Measurements from ENCODE around the gene NRP2.

Gene NRP2

GRCh38 chr2:205699515-205700289 lies 17.4 kb downstream of the NRP2 start:
- no peak for ATAC-seq (replicated peaks)
- H3K4me3 Mint-ChIP-seq, result no peak overlapping the region
- peaks cover 2% of the 10 kb centered on the region for H3K36me3 Mint-ChIP-seq (ENCODE audit: insufficient read depth)
- no peak overlapping the region for H3K27ac Mint-ChIP-seq
- no peaks in the 10 kb centered on the region for H3K9me3 Mint-ChIP-seq
- H3K4me1 Mint-ChIP-seq (ENCODE audit: low read depth in 2 of 2), result no peaks in the 10 kb centered on the region
- DNase-seq, result no peak
- peaks cover under 1 to 55% of the 10 kb centered on the region in 2 donors for H3K27me3 Mint-ChIP-seq

- peaks cover 2% of the 10 kb centered on the region for H3K36me3 Mint-ChIP-seq (ENCODE audit: insufficient read depth)
- H3K9me3 Mint-ChIP-seq, result no peaks in the 10 kb centered on the region
- H3K4me1 Mint-ChIP-seq (ENCODE audit: low read depth in 2 of 2), result no peaks in the 10 kb centered on the region
- H3K4me3 Mint-ChIP-seq, result no peak overlapping the region
- ATAC-seq (replicated peaks), result no peak
- DNase-seq, result no peak
- peaks cover 0 to 48% of the 10 kb centered on the region in 2 donors for H3K27me3 Mint-ChIP-seq
- no peak overlapping the region for H3K27ac Mint-ChIP-seq
Observed at GRCh38 chr2:205700331-205701132, 18.2 kb downstream of the NRP2 start.

- no peak for DNase-seq
- Mint-ChIP-seq H3K4me1 (ENCODE audit: low read depth in 2 of 2) (no peaks in the 10 kb centered on the region), H3K27ac (no peak overlapping the region), H3K9me3 (no peaks in the 10 kb centered on the region), H3K36me3 (ENCODE audit: insufficient read depth) (peaks cover 2% of the 10 kb centered on the region), H3K27me3 (peaks cover 0 to 46% of the 10 kb centered on the region in 2 donors), H3K4me3 (no peak overlapping the region)
- ATAC-seq (replicated peaks), result no peak
Observed at GRCh38 chr2:205701509-205701908, 19.2 kb downstream of the NRP2 start.

DNA sequence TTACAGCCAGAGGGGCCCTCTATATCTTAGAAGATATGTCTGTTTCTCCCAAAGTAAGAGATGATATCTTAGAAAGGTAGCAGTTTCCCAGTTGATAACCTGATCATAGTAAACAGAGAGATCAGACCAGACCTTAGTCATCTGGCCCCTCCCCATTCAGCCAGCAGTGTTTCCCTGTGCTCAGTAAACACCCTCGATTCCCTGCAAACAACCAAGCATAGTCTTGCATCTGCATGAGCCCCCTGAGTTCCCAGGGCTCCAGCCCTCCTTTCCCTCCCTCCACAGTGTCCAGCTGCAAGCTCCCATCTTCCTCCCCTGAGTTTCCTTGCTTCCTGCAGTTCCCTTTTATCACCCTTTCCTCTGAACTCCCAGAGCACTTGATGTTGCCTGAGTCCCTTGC lies 20.3 kb downstream of the NRP2 start:
- no peak overlapping the region for H3K4me3 Mint-ChIP-seq
- no peak for DNase-seq
- no peak overlapping the region for H3K27ac Mint-ChIP-seq
- no peaks in the 10 kb centered on the region for H3K9me3 Mint-ChIP-seq
- H3K27me3 Mint-ChIP-seq, result peaks cover 0 to 42% of the 10 kb centered on the region in 2 donors
- H3K36me3 Mint-ChIP-seq (ENCODE audit: insufficient read depth), result peaks cover 2% of the 10 kb centered on the region
- no peak for ATAC-seq (replicated peaks)
- peaks cover 0 to 4% of the 10 kb centered on the region in 2 donors for H3K4me1 Mint-ChIP-seq (ENCODE audit: low read depth in 2 of 2)

- Mint-ChIP-seq H3K4me3 (no peak overlapping the region), H3K36me3 (ENCODE audit: insufficient read depth) (peaks cover 2% of the 10 kb centered on the region), H3K9me3 (no peaks in the 10 kb centered on the region), H3K27me3 (peaks cover 0 to 41% of the 10 kb centered on the region in 2 donors), H3K4me1 (ENCODE audit: low read depth in 2 of 2) (peaks cover 0 to 4% of the 10 kb centered on the region in 2 donors), H3K27ac (no peak overlapping the region)
- ATAC-seq (replicated peaks), result no peak
- no peak for DNase-seq
Observed at GRCh38 chr2:205703471-205704126, 21.3 kb downstream of the NRP2 start.

DNA sequence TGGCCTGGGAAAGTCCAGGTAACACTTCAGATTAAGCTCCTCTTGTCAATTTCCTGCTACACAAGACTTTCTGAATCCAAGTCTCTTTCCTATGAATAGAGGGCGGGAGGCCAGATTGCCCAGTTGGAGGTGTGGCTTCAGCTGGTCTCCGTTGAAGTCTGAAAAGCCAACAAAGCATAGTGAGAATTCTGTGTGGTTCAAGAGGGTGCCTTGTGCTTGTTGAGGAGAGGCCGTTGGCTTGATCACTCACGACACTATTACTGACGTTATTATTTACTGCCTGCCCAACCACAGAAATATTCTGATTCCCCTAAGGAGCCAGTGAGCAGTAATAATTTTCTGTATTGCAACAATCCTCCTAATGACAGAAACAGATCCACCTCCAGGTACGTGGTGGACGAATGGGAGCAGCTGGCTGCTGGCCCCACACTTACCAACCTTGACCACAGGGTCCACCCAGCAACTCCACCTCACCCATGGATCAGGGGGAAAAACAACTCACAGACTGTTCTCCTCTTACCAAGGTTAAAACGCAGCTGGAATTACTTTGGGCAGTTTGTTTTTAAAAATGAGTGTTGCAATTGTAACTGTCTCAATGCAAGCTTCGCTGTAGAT lies 21.9 kb downstream of the NRP2 start:
- H3K4me3 Mint-ChIP-seq, result no peak overlapping the region
- H3K36me3 Mint-ChIP-seq (ENCODE audit: insufficient read depth), result peaks cover 2% of the 10 kb centered on the region
- H3K4me1 Mint-ChIP-seq (ENCODE audit: low read depth in 2 of 2), result peaks cover 0 to 4% of the 10 kb centered on the region in 2 donors
- H3K27me3 Mint-ChIP-seq, result peaks cover 0 to 41% of the 10 kb centered on the region in 2 donors
- H3K9me3 Mint-ChIP-seq, result no peaks in the 10 kb centered on the region
- H3K27ac Mint-ChIP-seq, result no peak overlapping the region
- ATAC-seq (replicated peaks) (no peak), DNase-seq (no peak)

DNA sequence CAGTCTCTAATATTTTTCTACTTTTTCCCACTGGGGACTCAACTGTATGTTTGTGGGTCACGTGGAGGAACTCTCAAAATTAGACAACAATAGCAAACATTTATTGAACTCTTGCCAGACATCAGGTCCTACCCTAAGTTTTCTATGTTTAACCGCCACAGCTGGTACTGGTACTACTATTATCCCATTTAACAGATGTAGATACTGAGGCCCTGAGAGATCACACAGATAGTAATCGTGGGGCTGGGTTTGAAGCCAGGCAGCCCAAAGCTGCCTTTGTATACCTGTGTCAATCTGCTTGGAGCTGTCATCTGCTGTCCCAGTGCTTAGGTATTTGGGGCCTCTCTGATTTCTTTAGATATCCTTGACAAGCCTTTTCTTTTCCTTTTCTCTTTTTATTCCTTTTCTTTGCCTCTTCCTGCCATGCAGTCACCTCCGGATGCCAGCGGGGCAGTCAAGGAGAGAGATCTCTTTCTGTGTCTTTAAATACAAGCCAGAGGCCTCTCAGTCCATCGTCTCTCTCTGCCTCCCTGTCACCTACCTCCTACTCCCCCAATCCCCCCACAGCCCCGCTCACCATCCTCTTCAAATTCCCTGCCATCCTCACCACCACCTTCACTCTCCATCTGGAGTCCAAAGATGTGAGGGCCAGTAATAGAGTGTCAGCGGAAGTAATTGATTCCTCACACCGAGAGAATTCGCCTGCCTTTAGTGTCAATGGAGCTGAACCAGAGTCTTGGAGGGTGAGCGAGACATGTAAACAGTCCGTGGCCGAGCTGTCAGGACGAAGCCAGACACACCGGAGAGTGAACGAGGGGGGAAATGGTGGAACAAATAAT lies 23.4 kb downstream of the NRP2 start:
- Mint-ChIP-seq H3K9me3 (no peaks in the 10 kb centered on the region), H3K27me3 (peaks cover 0 to 34% of the 10 kb centered on the region in 2 donors), H3K4me3 (no peak overlapping the region), H3K36me3 (ENCODE audit: insufficient read depth) (peaks cover 2% of the 10 kb centered on the region), H3K4me1 (ENCODE audit: low read depth in 2 of 2) (peaks cover 0 to 4% of the 10 kb centered on the region in 2 donors), H3K27ac (no peak overlapping the region)
- ATAC-seq (replicated peaks) (no peak), DNase-seq (no peak)

DNA sequence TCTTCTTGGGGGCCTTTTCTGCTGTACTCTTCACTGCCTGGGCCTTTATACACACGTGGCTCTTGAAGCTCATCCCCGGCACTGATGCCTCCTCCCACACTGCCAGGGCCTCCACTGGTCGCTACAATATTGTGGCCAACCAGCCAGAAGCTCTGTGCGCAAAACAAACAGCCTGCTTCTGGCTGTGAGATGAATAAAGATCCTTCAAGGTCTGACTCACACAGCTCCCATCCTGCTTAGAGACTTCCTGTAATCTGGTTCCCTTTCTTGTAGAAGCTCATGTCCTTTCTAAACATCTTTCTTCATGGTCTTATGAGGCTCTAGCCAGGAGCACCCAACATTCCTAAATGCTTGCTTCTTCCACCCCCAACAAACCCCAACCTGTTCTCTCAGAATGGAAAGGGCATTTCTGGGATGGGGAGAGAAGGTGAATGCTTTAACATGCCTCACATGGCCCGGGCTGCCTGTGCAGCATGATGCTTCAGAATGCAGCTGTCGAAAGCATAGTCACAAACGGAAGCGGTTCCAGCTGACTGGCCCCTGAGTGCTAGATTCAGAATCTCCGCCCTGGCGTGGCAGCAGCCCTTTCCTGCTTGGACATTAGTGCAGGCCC lies 24.6 kb downstream of the NRP2 start:
- peak overlapping the region in 1 of 2 donors; percentile 5 for H3K4me3 Mint-ChIP-seq
- DNase-seq (no peak), ATAC-seq (replicated peaks) (peak; percentile 74)
- no peaks in the 10 kb centered on the region for H3K36me3 Mint-ChIP-seq (ENCODE audit: insufficient read depth)
- peak overlapping the region; percentile 52 to 55 for H3K27ac Mint-ChIP-seq
- peaks cover 0 to 43% of the 10 kb centered on the region in 2 donors for H3K27me3 Mint-ChIP-seq
- no peaks in the 10 kb centered on the region for H3K9me3 Mint-ChIP-seq
- H3K4me1 Mint-ChIP-seq (ENCODE audit: low read depth in 2 of 2), result peaks cover 0 to 4% of the 10 kb centered on the region in 2 donors

DNA sequence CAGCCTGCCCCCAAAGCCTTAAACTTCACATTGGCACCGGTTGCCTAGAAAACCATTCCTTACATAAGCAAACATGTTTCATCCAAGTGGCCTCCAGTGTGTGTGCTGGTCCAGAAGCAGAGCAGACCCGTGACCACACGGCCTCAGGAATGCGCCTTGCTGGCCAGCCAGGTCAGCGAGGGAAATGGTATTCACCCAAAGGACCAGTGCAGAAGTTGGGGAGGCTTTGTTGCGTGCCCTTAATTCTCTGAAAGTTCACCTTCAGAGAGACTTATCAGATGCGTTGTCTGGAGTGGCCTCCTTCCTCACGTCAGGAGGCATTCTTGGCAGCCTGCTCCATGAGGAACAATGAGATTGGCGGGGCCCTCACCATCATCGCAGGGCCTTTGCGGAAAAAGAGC lies 25.9 kb downstream of the NRP2 start:
- no peaks in the 10 kb centered on the region for H3K36me3 Mint-ChIP-seq (ENCODE audit: insufficient read depth)
- peaks cover 0 to 38% of the 10 kb centered on the region in 2 donors for H3K27me3 Mint-ChIP-seq
- peaks cover 0 to 4% of the 10 kb centered on the region in 2 donors for H3K4me1 Mint-ChIP-seq (ENCODE audit: low read depth in 2 of 2)
- H3K27ac Mint-ChIP-seq, result no peak overlapping the region
- no peak for DNase-seq
- H3K9me3 Mint-ChIP-seq, result no peaks in the 10 kb centered on the region
- H3K4me3 Mint-ChIP-seq, result no peak overlapping the region
- no peak for ATAC-seq (replicated peaks)

GRCh38 chr2:205709319-205709718 lies 27.0 kb downstream of the NRP2 start:
- Mint-ChIP-seq H3K36me3 (ENCODE audit: insufficient read depth) (no peaks in the 10 kb centered on the region), H3K27me3 (peaks cover 7 to 32% of the 10 kb centered on the region in 2 donors), H3K4me3 (no peak overlapping the region), H3K4me1 (ENCODE audit: low read depth in 2 of 2) (peaks cover 0 to 4% of the 10 kb centered on the region in 2 donors), H3K9me3 (no peaks in the 10 kb centered on the region), H3K27ac (no peak overlapping the region)
- ATAC-seq (replicated peaks), result no peak
- DNase-seq, result no peak

- Mint-ChIP-seq H3K4me1 (ENCODE audit: low read depth in 2 of 2) (no peaks in the 10 kb centered on the region), H3K27me3 (peaks cover 20 to 43% of the 10 kb centered on the region in 2 donors)
- ATAC-seq (replicated peaks), result no peak
Observed at GRCh38 chr2:205712508-205712907, 30.2 kb downstream of the NRP2 start.

DNA sequence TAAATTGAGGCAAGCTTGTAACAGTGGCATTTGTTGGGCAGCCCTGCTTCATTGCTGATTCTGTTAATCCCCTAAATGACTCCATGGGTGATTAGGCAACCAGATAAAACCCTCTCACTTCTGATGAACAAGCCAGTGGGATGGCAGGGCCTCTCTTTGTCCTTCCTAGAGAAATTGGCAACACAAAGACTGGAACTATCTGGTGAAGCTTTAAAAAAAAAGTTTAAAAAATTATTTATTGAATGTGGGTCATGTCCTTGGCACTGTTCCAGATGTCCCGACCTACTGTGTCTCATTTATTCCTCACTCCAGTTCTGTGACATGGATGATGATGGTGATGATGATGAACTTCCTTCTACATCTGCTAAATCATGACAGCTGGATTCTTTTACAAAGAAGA lies 30.8 kb downstream of the NRP2 start:
- ATAC-seq (replicated peaks) (no peak), DNase-seq (no peak)
- no peak overlapping the region for H3K4me3 Mint-ChIP-seq
- peaks cover 4% of the 10 kb centered on the region for H3K36me3 Mint-ChIP-seq (ENCODE audit: insufficient read depth)
- H3K4me1 Mint-ChIP-seq (ENCODE audit: low read depth in 2 of 2), result no peaks in the 10 kb centered on the region
- H3K9me3 Mint-ChIP-seq, result no peaks in the 10 kb centered on the region
- H3K27me3 Mint-ChIP-seq, result peaks cover 20 to 49% of the 10 kb centered on the region in 2 donors
- no peak overlapping the region for H3K27ac Mint-ChIP-seq

More at GRCh38 chr2:205712508-205712907, 30.2 kb downstream of the NRP2 start:
- Mint-ChIP-seq H3K36me3 (ENCODE audit: insufficient read depth) (peaks cover 4% of the 10 kb centered on the region), H3K27ac (no peak overlapping the region), H3K4me3 (no peak overlapping the region), H3K9me3 (no peaks in the 10 kb centered on the region)
- no peak for DNase-seq
